ENCODE results near the gene DGKD.

DGKD gene

GRCh38 chr2:233356546-233357308 is 2.4 kb downstream of the DGKD start:
- Histone ChIP-seq H3K4me3 (replicated peaks; ENCODE audit: insufficient read depth, low read length) (peak overlapping the region; percentile 90), H3K27ac (replicated peaks) (peak overlapping the region; percentile 56)

GRCh38 chr2:233358335-233358734 is 4.0 kb downstream of the DGKD start:
- Histone ChIP-seq H3K4me3 (replicated peaks; ENCODE audit: insufficient read depth, low read length) (peak overlapping the region; percentile 30), H3K27ac (replicated peaks) (peak overlapping the region; percentile 72), H3K27me3 (ENCODE audit: insufficient read depth, poor library complexity, severe bottlenecking) (no peaks in the 10 kb centered on the region)
- TF ChIP-seq POLR2AphosphoS5 (IDR thresholded peaks at IDR 0.05; ENCODE audit: low read depth): no peak
- no peak for TF ChIP-seq CTCF (IDR thresholded peaks at IDR 0.05; ENCODE audit: insufficient read depth, low read length)
- no peak for TF ChIP-seq GABPA (IDR thresholded peaks at IDR 0.05; ENCODE audit: low read depth)
- TF ChIP-seq REST (IDR thresholded peaks at IDR 0.05; ENCODE audit: insufficient replicate concordance, low read depth): no peak
- TF ChIP-seq SPI1 (IDR thresholded peaks at IDR 0.05; ENCODE audit: borderline replicate concordance, low read depth): no peak
- peak in 1 of 2 experiments; percentile 51 for DNase-seq (ENCODE audit: low read depth in 1 of 2, low spot score in 1 of 2)

More at GRCh38 chr2:233356546-233357308, 2.4 kb downstream of the DGKD start:
- DNase-seq (ENCODE audit: low read depth in 1 of 2, low spot score in 1 of 2): peak in 1 of 2 experiments; percentile 61
- TF ChIP-seq GABPA (IDR thresholded peaks at IDR 0.05; ENCODE audit: low read depth) (no peak), REST (IDR thresholded peaks at IDR 0.05; ENCODE audit: insufficient replicate concordance, low read depth) (no peak), POLR2AphosphoS5 (IDR thresholded peaks at IDR 0.05; ENCODE audit: low read depth) (no peak; the same call in 1 of the 2 replicates), SPI1 (IDR thresholded peaks at IDR 0.05; ENCODE audit: borderline replicate concordance, low read depth) (no peak), CTCF (IDR thresholded peaks at IDR 0.05; ENCODE audit: insufficient read depth, low read length) (no peak)
- no peaks in the 10 kb centered on the region for H3K27me3 ChIP-seq (ENCODE audit: insufficient read depth, poor library complexity, severe bottlenecking)

GRCh38 chr2:233358947-233359346 is 4.7 kb downstream of the DGKD start:
- peak overlapping the region; percentile 30 for H3K4me3 ChIP-seq (replicated peaks; ENCODE audit: insufficient read depth, low read length)
- H3K27ac ChIP-seq (replicated peaks): peak overlapping the region; percentile 72
- H3K27me3 ChIP-seq (ENCODE audit: insufficient read depth, poor library complexity, severe bottlenecking): no peaks in the 10 kb centered on the region
- no peak for DNase-seq (ENCODE audit: low read depth in 1 of 2, low spot score in 1 of 2)
- no peak for TF ChIP-seq CTCF (IDR thresholded peaks at IDR 0.05; ENCODE audit: insufficient read depth, low read length)
- TF ChIP-seq SPI1 (IDR thresholded peaks at IDR 0.05; ENCODE audit: borderline replicate concordance, low read depth): no peak
- no peak for TF ChIP-seq REST (IDR thresholded peaks at IDR 0.05; ENCODE audit: insufficient replicate concordance, low read depth)
- no peak for TF ChIP-seq POLR2AphosphoS5 (IDR thresholded peaks at IDR 0.05; ENCODE audit: low read depth)
- no peak for TF ChIP-seq GABPA (IDR thresholded peaks at IDR 0.05; ENCODE audit: low read depth)
